Left lobe of liver (tissue), 2 donors: Measurements from ENCODE around the gene POLD2. TPM values are rescaled to one million over a fixed set of nuclear protein-coding genes. Genes with fewer than 3 reads are reported as not detected.
A peak's percentile ranks its signal among the peaks of the same experiment; 100 is the strongest.

ENCODE experiments used
- ATAC-seq: fragments of 200-7000 bp; cut with Tn5 transposase; one replicate; pipeline ENCODE4 v1.9.1; 2020; ENCODE audit warnings: mild to moderate bottlenecking, moderate library complexity
- DNase-seq: peaks from one replicate; pipeline ENCODE4 v3.0.0-alpha.2; 2020; ENCODE audit warnings: low spot score
- total RNA-seq: library from RNA; stranded (reverse); gene quantifications from one replicate; pipeline ENCODE4 v1.2.1, GENCODE V29; 2021
- donor health status: DM: no; HTN: no; CAD: no; lungs with moderate emphysema.
- donor health status: DM: no; HTN: yes; CAD: no.

Gene POLD2
- total RNA-seq, 1 donor from 2014 or later = 78.3 TPM

DNA sequence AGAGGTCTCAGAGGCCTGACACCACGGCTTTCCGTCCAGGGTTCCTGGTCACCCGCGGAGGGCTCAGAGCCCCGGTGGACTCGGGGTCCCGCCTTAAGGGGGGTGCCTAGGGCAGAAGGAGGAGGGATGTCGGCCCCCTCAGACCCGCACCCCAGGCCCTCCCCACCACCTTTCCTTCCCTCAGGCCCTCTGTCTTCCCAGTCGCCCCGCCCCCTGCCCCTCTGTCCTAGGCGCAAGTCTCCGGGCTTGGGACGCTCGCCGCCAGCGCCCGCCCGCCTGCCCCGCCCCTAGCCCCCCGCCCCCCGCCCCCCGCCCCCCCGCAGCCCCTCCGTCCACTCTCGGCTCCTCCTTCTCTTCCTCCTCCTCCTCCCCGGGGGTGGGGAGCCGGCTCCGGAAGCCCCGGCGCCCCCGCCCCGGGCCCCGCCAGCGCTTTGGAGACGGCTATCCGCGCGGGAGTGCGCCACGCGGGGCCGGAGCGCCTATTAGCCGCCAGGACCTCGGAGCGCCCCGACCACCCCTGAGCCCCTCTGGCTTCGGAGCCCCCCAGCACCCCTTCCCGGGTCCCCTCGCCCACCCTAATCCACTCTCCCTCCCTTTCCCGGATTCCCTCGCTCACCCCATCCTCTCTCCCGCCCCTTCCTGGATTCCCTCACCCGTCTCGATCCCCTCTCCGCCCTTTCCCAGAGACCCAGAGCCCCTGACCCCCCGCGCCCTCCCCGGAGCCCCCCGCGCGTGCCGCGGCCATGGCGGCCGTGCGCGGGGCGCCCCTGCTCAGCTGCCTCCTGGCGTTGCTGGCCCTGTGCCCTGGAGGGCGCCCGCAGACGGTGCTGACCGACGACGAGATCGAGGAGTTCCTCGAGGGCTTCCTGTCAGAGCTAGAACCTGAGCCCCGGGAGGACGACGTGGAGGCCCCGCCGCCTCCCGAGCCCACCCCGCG lies 19.2 kb downstream of the POLD2 start, which contains the start of gene AEBP1:
TSS of gene AEBP1 (plus strand) at position 423 of the 937 bp plus-strand sequence. CDS start at position 744, 321 bp downstream.
- ATAC-seq = peak; percentile 21
- DNase-seq = no peak

DNA sequence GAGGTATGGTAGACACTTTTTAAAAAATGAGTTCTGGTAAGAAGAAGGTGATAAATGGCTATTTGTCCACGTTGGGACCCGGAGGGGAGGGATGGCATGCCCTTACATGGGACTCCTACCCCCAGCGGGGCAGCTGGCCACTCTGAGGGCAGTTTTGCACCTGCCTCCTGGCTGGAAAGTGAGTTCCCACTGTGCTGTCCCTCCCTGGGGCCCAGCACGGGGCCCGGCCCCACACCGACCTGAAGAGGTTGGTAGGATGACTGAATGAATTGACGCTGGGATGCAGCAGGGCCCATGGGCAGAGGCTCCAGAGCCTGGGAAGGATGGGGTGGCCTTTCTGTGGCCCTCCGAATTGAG lies 19.8 kb downstream of the POLD2 start:
- DNase-seq (no peak), ATAC-seq (no peak)

DNA sequence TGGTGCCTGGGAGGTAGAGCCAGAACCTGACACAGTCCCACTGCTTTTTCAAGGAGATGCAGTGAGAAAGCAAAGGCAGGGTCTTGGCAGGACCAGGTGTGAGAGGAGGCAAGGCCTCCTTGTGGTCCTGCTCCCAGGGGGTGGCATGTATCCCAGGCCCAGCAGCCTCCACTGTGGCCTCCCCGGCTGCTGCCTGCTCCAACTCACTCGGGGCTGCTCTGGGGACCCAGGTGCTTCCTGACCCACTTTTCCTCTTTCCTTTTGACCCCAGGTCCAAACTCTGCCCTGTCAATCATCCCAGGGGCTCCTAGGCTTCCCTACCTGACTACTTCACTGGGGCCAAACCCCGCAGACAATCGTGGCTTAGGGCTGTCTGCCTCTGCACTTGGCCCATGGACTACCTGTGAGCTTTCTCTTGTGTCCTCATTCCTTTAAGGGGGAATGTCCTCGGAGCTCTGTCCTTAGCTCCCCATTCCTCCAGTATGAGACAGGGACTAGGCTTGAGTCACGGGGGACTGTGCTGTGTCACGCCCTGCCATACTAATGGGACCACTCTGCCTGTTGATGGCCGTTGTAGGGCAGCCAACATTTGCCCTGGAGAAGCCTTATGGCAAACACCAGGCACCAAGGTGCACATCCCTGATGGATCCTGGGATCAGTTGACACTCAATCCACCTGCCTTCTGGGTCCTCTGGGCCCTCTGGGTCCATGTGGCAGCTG lies 20.3 kb downstream of the POLD2 start:
- DNase-seq = no peak
- ATAC-seq = no peak

DNA sequence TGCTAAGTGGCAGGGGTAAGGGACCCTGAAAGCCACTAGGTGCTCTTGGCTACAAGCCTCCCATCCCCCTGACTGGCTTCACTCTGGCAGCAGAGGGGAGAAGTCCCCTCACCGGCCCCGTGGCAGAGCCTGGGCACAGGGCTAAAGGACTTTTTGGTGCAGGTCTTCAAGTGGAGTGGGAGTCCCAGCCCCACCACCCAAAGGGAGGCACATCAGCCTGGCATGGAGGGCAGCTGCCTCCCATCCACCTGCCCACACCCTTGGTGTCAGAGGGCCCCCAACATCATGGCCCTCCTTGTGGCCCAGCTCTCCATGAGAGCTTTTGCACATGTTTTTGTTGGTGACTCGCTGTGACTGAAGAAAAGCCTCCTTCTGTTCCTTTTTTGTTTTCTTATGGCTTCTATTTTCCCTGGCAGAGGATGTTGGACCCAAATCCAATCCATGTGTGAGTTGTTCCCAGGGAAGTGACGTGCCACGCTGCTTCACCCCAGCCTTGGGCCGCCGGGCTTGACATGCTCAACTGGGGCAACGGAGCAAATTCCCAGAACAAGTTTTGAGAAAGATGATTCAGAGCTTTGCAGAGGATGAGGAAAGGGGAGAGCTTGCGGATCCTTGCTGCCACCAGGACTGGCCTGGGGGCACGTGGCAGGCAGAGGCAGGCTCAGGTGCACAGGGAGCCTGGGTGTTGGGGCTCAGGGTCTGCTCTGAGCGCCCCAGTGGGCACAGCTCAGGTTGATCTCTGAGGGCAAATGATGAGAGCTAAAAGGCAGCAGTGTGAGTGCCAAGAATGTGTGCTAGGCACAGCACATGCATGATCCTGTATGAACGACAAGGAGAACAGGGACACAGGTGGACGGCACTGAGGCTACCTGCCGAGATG lies 21.1 kb downstream of the POLD2 start:
- ATAC-seq (no peak), DNase-seq (no peak)

DNA sequence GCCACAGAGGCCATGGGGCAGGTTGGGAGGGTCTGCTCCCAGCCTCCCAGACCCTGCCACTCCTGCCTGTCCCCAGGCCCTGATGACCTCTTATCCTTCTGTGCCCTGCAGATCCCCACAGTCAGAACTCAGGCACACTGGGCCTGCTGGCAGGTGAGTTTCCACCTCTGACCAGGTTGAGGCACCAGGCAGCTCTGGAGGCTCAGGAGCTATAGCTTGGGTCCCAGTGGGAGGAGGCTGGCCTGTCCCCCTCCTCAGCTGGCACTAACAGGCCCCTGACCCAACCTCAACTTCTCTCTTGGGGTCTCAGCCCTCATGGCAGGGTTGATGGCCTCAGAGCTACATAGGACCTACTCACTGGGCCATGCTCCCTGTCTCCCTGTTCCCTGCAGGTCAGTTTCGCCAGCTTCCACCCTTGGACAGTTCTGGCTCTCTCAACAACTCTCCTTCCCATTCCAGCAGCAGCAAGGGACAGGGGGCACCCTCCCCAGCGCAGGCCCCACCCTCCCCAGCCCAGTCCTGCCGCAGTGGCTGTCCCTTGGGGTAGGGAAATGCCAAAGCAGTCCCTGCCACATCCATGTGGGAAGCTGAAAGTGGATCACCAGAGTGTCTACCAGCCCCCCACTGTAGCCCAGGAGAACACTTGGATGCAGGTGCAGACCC lies 21.9 kb downstream of the POLD2 start:
- ATAC-seq (no peak), DNase-seq (no peak)

DNA sequence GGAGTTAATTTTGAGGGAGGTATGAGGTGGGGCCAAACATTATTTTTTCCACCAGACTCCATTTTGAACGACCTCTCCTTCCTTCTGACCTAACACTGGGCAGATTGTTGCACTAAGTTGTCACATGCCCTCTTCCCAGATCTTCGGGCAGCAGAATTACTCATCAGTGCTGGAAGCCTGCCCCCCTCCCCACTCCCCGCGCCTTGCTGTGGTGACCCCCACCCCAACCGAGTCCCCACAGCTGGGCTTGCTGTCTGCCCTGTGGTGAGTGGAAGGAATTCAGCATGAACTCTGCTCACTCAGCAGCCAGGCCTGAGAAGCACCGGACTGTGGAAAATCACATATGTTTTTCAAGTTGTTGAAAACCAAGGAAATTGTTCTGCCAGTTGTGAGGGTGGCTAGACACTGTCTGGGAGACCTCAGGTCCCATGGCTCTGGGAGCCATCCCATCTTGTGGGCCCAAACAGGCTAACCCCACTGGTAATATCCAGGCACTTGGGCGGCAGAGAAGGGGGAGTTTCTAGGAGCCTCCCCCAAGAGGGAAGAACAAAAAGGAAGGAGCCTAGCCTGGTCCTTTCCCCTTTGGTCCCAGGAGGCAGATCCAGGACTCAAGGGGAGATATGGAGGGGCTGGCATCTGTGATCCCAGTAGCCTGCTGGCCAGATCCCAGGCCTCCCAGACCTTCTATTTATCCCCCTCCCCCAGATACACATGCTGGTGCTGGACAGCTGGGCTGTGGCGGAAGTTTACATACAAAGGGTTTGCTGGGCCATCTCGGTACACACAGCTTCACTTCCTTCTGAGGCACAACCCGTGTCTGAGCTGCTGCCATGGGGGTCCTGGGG lies 22.7 kb downstream of the POLD2 start:
- DNase-seq (no peak), ATAC-seq (no peak)

DNA sequence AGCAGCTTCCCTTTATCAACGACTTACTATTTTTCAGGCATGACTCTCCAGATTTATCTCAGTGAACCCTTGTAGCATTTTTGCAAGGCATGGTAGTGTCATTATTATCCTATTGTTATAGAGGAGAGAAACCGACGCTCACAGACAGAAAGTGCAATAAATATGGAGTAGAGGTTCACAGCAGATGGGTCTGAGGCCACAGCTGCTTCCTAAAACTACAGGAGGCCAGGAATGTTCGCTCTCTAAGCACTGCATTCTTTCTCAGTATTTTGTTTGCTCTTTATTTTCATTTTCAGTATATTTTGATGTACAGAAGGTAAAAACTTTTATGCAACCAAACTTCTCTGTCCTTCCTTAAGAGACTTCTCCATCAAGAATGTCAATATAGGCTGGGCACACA lies 23.7 kb downstream of the POLD2 start:
- DNase-seq (no peak), ATAC-seq (no peak)

DNA sequence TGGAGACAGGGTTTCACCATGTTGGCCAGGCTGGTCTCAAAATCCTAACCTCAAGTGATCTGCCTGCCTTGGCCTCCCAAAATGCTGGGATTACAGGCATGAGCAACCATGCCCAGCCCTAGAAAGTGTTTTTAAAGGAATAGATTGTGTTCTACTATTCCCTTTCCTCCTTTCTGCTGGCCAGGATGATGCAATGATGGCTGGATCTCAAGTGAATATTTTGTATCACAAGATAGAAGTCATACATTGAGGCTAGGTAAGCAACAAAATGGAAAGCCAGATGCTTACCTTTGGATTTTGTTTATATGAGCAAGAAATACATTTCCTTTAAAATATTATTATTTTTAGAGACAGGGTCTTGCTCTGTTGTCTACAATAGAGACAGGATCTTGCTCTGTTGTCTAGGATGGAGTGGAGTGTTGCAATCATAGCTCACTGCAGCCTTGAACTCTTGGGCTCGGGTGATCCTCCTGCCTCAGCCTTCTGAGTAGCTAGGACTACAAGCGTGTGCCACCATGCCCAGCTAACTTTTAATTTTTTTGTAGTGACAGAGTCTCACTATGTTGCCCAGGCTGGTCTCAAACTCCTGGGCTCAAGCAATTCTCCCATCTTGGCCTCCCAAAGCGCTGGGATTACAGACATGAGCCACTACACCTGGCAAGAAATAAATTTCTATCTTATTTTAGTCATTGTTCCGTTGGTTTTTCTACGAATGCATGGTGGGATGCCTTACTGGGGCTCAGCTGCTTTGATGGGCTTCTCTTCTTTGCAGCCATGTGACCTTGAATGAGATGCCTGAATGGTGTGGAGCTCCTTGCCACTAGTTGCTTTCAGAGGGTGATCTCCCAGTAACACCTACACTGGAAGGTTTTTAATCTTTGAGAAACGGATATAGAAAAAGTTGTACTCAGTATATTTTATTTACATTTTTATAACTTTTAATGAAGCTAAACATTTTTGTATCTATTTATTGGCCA lies 25.0 kb downstream of the POLD2 start:
- ATAC-seq (no peak), DNase-seq (no peak)

DNA sequence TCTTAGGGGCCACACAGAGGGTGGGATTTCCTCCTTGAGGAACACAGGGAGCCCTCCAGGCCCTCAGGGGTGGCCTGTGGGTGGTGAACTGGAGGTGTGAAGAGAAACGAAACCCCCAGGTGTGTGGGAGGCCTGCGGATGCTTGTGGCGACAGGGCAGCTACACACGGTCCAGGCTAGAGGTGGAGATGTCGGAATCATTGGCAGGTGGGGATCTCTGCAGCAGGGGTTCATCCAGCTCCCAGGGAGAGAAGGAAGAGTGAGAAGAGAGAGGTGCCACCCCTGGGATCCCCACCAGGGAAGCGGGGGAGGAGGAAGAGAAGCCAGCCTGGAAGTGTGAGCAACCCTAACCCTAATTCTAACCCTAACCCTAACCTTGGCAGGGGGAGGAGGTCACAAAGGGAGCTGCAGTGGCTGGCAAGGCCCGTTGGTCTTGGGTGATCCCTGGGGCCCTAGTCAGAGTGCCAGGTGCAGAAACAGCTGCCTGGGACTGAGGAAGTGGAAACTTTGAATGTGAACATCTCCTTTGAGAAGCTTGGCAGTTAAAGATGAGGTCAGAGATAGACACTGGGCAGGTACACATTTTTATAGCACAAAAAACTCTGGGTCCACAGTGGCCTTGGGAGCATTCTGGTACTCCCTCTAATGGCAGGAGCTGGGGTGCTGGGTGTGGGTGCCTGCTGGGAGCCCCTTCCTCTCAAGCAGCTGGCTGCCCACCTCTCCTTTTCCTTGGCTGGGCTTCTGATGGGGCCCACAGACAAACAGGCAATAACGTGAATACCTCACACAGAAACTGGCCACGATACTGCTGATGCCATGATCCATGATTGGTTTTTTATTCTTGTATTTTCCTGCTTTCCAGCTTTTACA lies 26.1 kb downstream of the POLD2 start:
- ATAC-seq (no peak), DNase-seq (no peak)

DNA sequence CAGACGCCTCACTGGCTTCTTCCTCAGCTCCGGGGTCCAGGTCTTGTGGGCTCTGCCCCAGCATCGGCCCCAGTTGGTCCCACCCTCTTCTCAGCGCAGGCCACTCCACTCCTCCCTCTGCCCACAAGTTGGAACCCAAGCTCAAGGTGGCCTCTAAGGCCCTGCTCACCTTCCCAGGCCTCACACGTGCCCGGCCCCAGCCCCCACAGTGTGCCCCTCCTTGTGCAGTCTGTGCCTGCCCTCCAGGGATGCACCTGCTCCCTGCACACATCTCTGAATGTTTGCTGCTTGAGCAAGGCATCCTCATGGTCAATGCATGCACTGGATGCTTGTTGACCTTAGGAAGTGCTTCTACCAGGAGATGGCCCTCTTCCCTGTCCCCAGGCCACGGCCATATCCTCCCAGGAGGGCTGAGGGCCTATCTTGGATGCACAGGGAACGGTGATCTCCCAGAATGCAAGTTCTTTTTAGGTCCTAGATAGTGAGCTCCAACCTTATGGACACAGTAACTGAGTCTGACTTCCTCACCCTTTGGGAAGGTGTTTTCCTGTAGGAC lies 26.9 kb downstream of the POLD2 start:
- ATAC-seq = no peak
- no peak for DNase-seq

DNA sequence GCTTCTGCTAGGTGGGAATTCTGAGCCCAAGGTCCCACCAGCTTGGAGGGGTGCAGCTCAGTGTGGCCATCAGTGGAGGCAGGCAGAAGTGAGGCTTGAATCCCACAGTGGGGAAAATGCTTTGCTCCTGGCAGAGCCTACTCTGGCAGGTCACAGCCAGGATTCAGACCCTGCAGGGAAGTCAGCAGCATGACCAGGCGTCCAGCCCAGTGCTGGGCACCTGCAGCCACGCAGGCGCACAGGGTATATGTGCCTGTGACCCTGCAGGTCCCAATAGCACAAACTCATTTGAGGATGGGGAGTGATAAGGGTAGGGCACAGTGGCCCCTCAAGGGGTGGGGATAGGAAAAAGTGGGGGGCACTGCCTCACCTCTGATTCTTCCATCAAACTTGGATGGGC lies 27.6 kb downstream of the POLD2 start:
- no peak for DNase-seq

DNA sequence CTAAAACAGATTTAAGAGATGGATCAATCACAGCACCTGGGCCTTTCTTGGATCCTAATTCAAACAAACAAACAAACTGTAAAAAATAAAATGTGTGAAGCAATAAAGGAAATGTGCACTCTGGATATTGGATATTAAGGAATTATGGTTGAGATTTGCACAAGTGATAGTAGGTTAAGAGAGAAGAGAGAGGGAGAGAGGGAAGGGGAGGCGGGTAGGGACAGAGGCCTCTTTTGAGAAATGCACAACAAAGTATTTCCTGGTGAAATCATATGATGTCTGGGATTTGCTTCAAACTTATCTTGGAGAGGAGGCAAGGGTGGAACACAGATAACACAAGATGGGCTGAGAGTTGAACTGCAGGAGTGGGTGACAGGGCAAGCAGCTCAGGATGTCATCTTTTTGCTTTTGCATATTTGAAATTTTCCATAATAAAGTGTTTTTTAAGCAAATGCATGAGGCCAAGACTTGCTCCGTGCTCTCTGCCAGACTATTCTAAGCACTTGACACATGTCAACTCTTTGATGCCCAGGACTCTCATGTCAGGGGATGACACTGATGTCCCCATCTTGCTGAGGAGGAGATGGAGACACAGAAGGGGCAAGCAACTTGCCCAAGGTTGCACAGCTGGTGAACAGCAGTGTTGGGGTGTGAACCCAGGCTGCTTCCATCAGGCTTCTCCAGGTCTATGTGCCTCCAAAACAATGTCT lies 28.3 kb downstream of the POLD2 start:
- no peak for ATAC-seq
- no peak for DNase-seq

More for the DNA sequence above, 27.6 kb downstream of the POLD2 start:
- ATAC-seq = no peak

DNA sequence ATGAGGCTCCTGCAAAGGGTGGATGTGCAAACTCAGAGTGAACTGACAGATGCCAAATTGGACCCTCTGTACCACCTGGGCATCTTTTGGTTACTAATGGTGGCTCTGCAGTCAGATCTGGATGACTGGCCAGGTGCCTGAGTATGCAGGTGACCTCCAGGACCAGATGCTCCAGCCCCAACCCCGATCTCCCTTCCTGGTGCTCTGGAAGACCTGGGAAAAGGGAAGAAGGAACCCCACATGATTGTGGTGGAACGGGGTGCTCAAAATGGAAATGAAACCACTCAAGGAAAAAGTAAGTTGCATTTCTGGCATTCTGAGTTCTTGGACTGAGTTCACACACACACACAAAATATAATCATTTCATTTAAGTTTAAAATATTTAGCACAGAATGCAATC lies 29.0 kb downstream of the POLD2 start:
- DNase-seq = no peak
- no peak for ATAC-seq

DNA sequence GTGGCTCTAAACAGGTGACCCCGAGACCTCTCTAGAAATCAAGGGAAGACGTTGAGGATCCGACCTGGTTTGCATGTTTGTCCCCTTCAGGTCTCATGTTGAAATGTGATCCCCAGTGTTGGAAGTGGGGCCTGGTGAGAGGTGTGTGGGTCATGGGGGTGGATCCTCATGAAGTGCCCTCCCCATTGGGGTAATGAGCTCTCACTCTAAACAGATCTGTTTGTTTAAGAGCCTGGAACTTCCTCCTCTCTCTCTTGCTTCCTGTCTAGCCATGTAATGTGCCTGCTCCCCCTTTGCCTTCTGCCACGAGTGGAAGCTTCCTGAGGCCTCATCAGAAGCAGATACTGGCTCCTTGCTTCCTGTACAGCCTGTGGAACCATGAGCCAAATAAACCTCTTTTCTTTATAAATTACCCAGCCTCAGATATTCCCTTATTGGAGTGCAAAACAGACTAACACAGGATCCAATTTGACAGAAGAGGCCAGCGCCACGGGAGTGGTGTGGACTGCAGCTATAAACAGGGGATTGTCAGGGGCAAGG lies 30.2 kb downstream of the POLD2 start:
- DNase-seq (no peak), ATAC-seq (no peak)

DNA sequence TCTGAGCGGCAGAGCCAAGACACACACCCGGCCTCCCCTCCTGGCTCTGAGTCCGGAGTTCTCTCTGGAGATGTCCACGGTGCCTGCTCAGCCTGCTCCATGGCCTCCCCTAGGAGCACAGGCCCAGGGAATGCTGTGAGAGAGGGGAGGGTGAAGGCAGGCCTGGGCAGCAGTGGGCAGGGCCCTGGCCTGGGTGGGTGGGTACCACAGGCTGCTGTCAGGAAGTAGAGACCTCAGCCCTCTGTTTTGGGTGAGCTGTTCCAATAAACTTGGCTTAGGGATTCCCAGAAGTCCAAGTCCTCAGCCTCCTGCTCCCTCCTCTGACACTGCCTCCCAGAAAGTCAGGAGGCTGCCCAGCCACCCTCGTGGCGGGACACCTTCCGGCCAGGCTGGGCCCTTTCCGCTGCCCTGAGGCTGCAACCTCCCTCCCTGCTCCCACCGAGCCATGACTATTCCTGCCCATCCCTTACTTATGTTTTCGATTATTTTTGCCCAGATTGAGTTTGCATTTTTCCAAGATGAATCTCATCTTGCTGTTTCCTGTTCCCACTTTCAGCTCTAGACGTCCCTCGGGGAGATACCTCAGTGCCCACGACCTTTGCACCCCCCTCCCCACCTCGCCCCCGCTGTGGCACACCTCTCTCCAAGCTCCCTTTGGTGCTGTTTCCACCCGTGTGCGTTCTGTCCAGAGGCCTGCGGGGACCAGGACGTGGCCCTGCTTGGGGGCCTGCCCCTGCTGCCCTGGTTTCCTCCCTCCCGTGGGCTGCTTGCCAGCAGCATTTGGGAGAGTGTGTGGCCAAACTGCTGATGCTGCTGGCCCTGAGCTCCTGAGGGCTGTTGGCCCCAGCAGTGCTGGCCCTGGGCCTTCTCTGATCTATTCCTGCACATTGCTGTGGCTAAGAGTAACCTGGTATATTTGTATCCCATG lies 35.2 kb downstream of the POLD2 start:
- peak; percentile 84 for ATAC-seq
- DNase-seq = peak; percentile 87
